ENCODE measurements around the gene RANBP17.

GRCh38 chr5:171299851-171300250, 438.0 kb downstream of the RANBP17 start:
- TF ChIP-seq EP300 (conservative IDR thresholded peaks at IDR 0.05; ENCODE audit: poor library complexity, severe bottlenecking) (no peak), RAD21 (conservative IDR thresholded peaks at IDR 0.05) (no peak), EZH2 (IDR thresholded peaks at IDR 0.05; ENCODE audit: borderline replicate concordance, insufficient read depth, low read length, poor library complexity, severe bottlenecking) (no peak)
- TF ChIP-seq, protein P1, sequence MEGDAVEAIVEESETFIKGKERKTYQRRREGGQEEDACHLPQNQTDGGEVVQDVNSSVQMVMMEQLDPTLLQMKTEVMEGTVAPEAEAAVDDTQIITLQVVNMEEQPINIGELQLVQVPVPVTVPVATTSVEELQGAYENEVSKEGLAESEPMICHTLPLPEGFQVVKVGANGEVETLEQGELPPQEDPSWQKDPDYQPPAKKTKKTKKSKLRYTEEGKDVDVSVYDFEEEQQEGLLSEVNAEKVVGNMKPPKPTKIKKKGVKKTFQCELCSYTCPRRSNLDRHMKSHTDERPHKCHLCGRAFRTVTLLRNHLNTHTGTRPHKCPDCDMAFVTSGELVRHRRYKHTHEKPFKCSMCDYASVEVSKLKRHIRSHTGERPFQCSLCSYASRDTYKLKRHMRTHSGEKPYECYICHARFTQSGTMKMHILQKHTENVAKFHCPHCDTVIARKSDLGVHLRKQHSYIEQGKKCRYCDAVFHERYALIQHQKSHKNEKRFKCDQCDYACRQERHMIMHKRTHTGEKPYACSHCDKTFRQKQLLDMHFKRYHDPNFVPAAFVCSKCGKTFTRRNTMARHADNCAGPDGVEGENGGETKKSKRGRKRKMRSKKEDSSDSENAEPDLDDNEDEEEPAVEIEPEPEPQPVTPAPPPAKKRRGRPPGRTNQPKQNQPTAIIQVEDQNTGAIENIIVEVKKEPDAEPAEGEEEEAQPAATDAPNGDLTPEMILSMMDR (IDR thresholded peaks at IDR 0.05; ENCODE audit: poor library complexity, severe bottlenecking): no peak
